Esophagus squamous epithelium (tissue), 4 donors: ENCODE data around the gene CDK10.
"Not testable (repeated sequence)": the region's sequence is repeated elsewhere in the genome, so short reads cannot be mapped to it uniquely, and the experiment has no call there.

Source experiments
- CTCF ChIP-seq, 6 experiments: fragments of 450-650 bp in 4 of 6; fragments of 200-600 bp in 2 of 6; sonication (generic) in 2 of 6; IDR thresholded peaks; one replicate each; pipeline ENCODE4 v1.5.1; 2016 to 2019; ENCODE audit warnings: antibody characterized with exemption in 6 of 6, mild to moderate bottlenecking in 4 of 6, moderate library complexity in 4 of 6
- POLR2A ChIP-seq, 4 donors: fragments of 450-650 bp; IDR thresholded peaks; one replicate each; pipeline ENCODE4 v1.6.1; 2017; ENCODE audit warnings: antibody characterized with exemption in 4 of 4, mild to moderate bottlenecking in 4 of 4, moderate library complexity in 3 of 4

GRCh38 chr16:89699629-89700099 lies 13.2 kb downstream of the CDK10 start:
- not testable (repeated sequence) for TF ChIP-seq CTCF, POLR2A (IDR thresholded peaks at IDR 0.05)
